H1 (cell line): ENCODE data around the gene GPSM1. TPM values are rescaled to one million over a fixed set of nuclear protein-coding genes. Genes with fewer than 3 reads are reported as not detected.

Source experiments
- CTCF ChIP-seq, 3 experiments: IDR thresholded peaks; 1 replicate in 2 of 3; 2 replicates in 1 of 3; pipeline versions ENCODE4 v1.5.1 to v1.6.1; 2011; ENCODE audit warnings: low read length in 3 of 3, mild to moderate bottlenecking in 3 of 3, inconsistent platforms in 2 of 3, low read depth in 1 of 3, moderate library complexity in 1 of 3; ENCODE audit not compliant: insufficient read depth in 1 of 3; ENCODE audit errors: control extremely low read depth in 1 of 3
- NRF1 ChIP-seq: IDR thresholded peaks from 2 replicates; pipeline ENCODE4 v1.6.1; 2011; ENCODE audit warnings: mild to moderate bottlenecking, low read depth, low read length, improper control_type of control experiment
- SRF ChIP-seq: IDR thresholded peaks from 2 replicates; pipeline ENCODE4 v1.6.1; 2011; ENCODE audit warnings: mild to moderate bottlenecking, low read depth, low read length, moderate library complexity
- polyA plus RNA-seq, 7 experiments: library from polyadenylated mRNA; depleted of rRNA in 3 of 7; stranded (reverse) in 5 of 7; unstranded in 2 of 7; fragments of >200 nt in 5 of 7; fragments of 200-250 nt in 2 of 7; gene quantifications; 1 replicate in 5 of 7; 2 replicates in 1 of 7; 4 replicates in 1 of 7; pipeline versions ENCODE4 v1.2.1 to v1.2.3, GENCODE V29; 2011 to 2013; ENCODE audit warnings: missing spikeins in 2 of 7, mixed read lengths in 2 of 7
- total RNA-seq: library from RNA; stranded (reverse); fragmentation: NEBNext Ultra II Directional; extraction: Animal tissue kit (Norgen Biotek cat#: 25700); gene quantifications from 2 replicates; pipeline ENCODE4 v1.2.1, GENCODE V29; 2021

GPSM1 gene
- total and polyA plus RNA-seq, 2 of the 8 experiments (the other 6 are each of a cell fraction or from before 2014, with no cell fraction given) = 12.8 to 18.0 TPM

GRCh38 chr9:136313111-136314055 lies 14.0 kb upstream of the GPSM1 start (continued):
- TF ChIP-seq CTCF (IDR thresholded peaks at IDR 0.05; ENCODE audit: control extremely low read depth in 1 of 3, insufficient read depth in 1 of 3, low read depth in 1 of 3, low read length in 3 of 3) (peak in 1 of 3 experiments; percentile 20; a peak in 1 of 4 replicates), SRF (no peak), NRF1 (no peak)
